ENCODE results near the gene SCN5A.

GRCh38 chr3:38623539-38623938, 25.9 kb downstream of the SCN5A start:
- TF ChIP-seq CTCF (IDR thresholded peaks at IDR 0.05; ENCODE audit: low read depth, low read length), result no peak
- no peak for TF ChIP-seq EZH2phosphoT487 (IDR thresholded peaks at IDR 0.05; ENCODE audit: low read depth)

Data from OCI-LY3 (cell line).